ENCODE data around the gene RAB11FIP5. TPM values are rescaled to one million over a fixed set of nuclear protein-coding genes. Genes with fewer than 3 reads are reported as not detected.

The RAB11FIP5 gene
- total RNA-seq, 1 experiment from 2014 or later = 26.6 TPM

- ChIA-PET POLR2A (ENCODE audit: unreplicated experiment) (no interaction called here), CTCF (no interaction called here)
- no peaks in the 10 kb centered on the region for H4K20me1 ChIP-seq (ENCODE audit: low read length)
- no peak overlapping the region for H3K4me2 ChIP-seq (ENCODE audit: low read length)
- no peak overlapping the region for H3K4me3 ChIP-seq (ENCODE audit: low read length)
- H3K4me1 ChIP-seq (ENCODE audit: insufficient read depth, low read length) = no peaks in the 10 kb centered on the region
- H3K36me3 ChIP-seq (ENCODE audit: low read depth, low read length) = no peaks in the 10 kb centered on the region
- no peaks in the 10 kb centered on the region for H3K79me2 ChIP-seq (ENCODE audit: low read length)
- DNase-seq (no peak), ATAC-seq (no peak)
- no peak overlapping the region for H2AFZ ChIP-seq (ENCODE audit: low read length)
- no peaks in the 10 kb centered on the region for H3K9me3 ChIP-seq (ENCODE audit: low read length)
- no peak overlapping the region for H3K9ac ChIP-seq (ENCODE audit: low read length)
- H3K27ac ChIP-seq (ENCODE audit: low read length) = no peak overlapping the region
- H3F3A ChIP-seq (ENCODE audit: low read length, unreplicated experiment) = no peaks in the 10 kb centered on the region
- intact Hi-C loops (cut with micrococcal nuclease) = no loop called here
- BruUV-seq (replicated peaks) = no TSS peak
- TF ChIP-seq EZH2phosphoT487 (IDR thresholded peaks at IDR 0.05; ENCODE audit: borderline replicate concordance, low read length) (no peak), EZH2 (IDR thresholded peaks at IDR 0.05; ENCODE audit: low read length, unreplicated experiment) (no peak), CTCF (conservative IDR thresholded peaks at IDR 0.05; ENCODE audit: low read depth, low read length) (no peak)
- no peaks in the 10 kb centered on the region for H3K9me2 ChIP-seq (replicated peaks; ENCODE audit: low read length)
- H3K27me3 ChIP-seq (ENCODE audit: low read length) = no peaks in the 10 kb centered on the region
Measured at GRCh38 chr2:73050121-73050545, 62.6 kb downstream of the RAB11FIP5 start.

- ATAC-seq (no peak), DNase-seq (no peak)
- intact Hi-C loops (cut with micrococcal nuclease) = no loop called here
- H3K79me2 ChIP-seq (ENCODE audit: low read length) = no peaks in the 10 kb centered on the region
- TF ChIP-seq EZH2phosphoT487 (IDR thresholded peaks at IDR 0.05; ENCODE audit: borderline replicate concordance, low read length) = no peak
- no peak for TF ChIP-seq EZH2 (IDR thresholded peaks at IDR 0.05; ENCODE audit: low read length, unreplicated experiment)
- H3K27ac ChIP-seq (ENCODE audit: low read length) = no peak overlapping the region
- no peak overlapping the region for H3K9ac ChIP-seq (ENCODE audit: low read length)
- H3F3A ChIP-seq (ENCODE audit: low read length, unreplicated experiment) = no peaks in the 10 kb centered on the region
- H3K27me3 ChIP-seq (ENCODE audit: low read length) = no peaks in the 10 kb centered on the region
- H4K20me1 ChIP-seq (ENCODE audit: low read length) = no peaks in the 10 kb centered on the region
- H3K4me1 ChIP-seq (ENCODE audit: insufficient read depth, low read length) = no peaks in the 10 kb centered on the region
- ChIA-PET POLR2A (ENCODE audit: unreplicated experiment) (no interaction called here), CTCF (no interaction called here)
- no TSS peak for BruUV-seq (replicated peaks)
- no peaks in the 10 kb centered on the region for H3K9me2 ChIP-seq (replicated peaks; ENCODE audit: low read length)
- no peak overlapping the region for H3K4me2 ChIP-seq (ENCODE audit: low read length)
- H3K9me3 ChIP-seq (ENCODE audit: low read length) = no peaks in the 10 kb centered on the region
- no peaks in the 10 kb centered on the region for H3K36me3 ChIP-seq (ENCODE audit: low read depth, low read length)
- H2AFZ ChIP-seq (ENCODE audit: low read length) = no peak overlapping the region
- H3K4me3 ChIP-seq (ENCODE audit: low read length) = no peak overlapping the region
Measured at GRCh38 chr2:73043929-73044832, 68.6 kb downstream of the RAB11FIP5 start.

- no peaks in the 10 kb centered on the region for H3K79me2 ChIP-seq (ENCODE audit: low read length)
- no peak for DNase-seq
- no peak overlapping the region for H3K9ac ChIP-seq (ENCODE audit: low read length)
- no peaks in the 10 kb centered on the region for H3F3A ChIP-seq (ENCODE audit: low read length, unreplicated experiment)
- H3K4me2 ChIP-seq (ENCODE audit: low read length) = no peak overlapping the region
- no peaks in the 10 kb centered on the region for H3K9me2 ChIP-seq (replicated peaks; ENCODE audit: low read length)
- intact Hi-C loops (cut with micrococcal nuclease) = no loop called here
- no peak overlapping the region for H3K4me3 ChIP-seq (ENCODE audit: low read length)
- H4K20me1 ChIP-seq (ENCODE audit: low read length) = no peaks in the 10 kb centered on the region
- ChIA-PET POLR2A (ENCODE audit: unreplicated experiment) (no interaction called here), CTCF (no interaction called here)
- H3K4me1 ChIP-seq (ENCODE audit: insufficient read depth, low read length) = peaks cover 6% of the 10 kb centered on the region
- ATAC-seq = no peak
- BruUV-seq (replicated peaks) = no TSS peak
- H3K27ac ChIP-seq (ENCODE audit: low read length) = no peak overlapping the region
- H3K27me3 ChIP-seq (ENCODE audit: low read length) = no peaks in the 10 kb centered on the region
- H3K36me3 ChIP-seq (ENCODE audit: low read depth, low read length) = no peaks in the 10 kb centered on the region
- TF ChIP-seq CTCF (conservative IDR thresholded peaks at IDR 0.05; ENCODE audit: low read depth, low read length) = no peak
- TF ChIP-seq EZH2 (IDR thresholded peaks at IDR 0.05; ENCODE audit: low read length, unreplicated experiment) = no peak
- TF ChIP-seq EZH2phosphoT487 (IDR thresholded peaks at IDR 0.05; ENCODE audit: borderline replicate concordance, low read length) = no peak
- H3K9me3 ChIP-seq (ENCODE audit: low read length) = no peaks in the 10 kb centered on the region
- no peak overlapping the region for H2AFZ ChIP-seq (ENCODE audit: low read length)
Measured at GRCh38 chr2:73043276-73043675, 69.5 kb downstream of the RAB11FIP5 start.

Data from PC-3 (cell line).